Measurements from ENCODE around the gene TRPV6. TPM values are rescaled to one million over a fixed set of nuclear protein-coding genes. Genes with fewer than 3 reads are reported as not detected.

The TRPV6 gene
- total and polyA plus RNA-seq, 10 donors = 0.05 to 0.32 (median 0.25) TPM; not detected in 3

- Histone ChIP-seq H3K36me3 (peaks cover 0 to 42% (median 6%) of the 10 kb centered on the region in 6 donors), H3K4me3 (no peak overlapping the region), H3K9me3 (no peaks in the 10 kb centered on the region), H3K27me3 (replicated peaks in 1 of 7) (no peaks in the 10 kb centered on the region), H3K27ac (no peak overlapping the region), H3K4me1 (peaks cover 0 to 19% (median 5%) of the 10 kb centered on the region in 6 donors)
- WGBS, 5 donors = 78 to 88% (median 86%) methylated on average over 3 of the region's 3 CpGs
- DNase-seq = no peak
- TF ChIP-seq POLR2AphosphoS5 (IDR thresholded peaks at IDR 0.05) (no peak), CTCF (IDR thresholded peaks at IDR 0.05 in 8 of 11, conservative IDR thresholded peaks at IDR 0.05 in 3 of 11) (no peak), POLR2A (IDR thresholded peaks at IDR 0.05) (no peak)
- intact Hi-C loops (cut with DNase I; ENCODE audit: low total_unique reads) = no loop called here
Measured at GRCh38 chr7:142860968-142861367, 24.6 kb downstream of the TRPV6 start.

GRCh38 chr7:142859829-142860228 is 25.7 kb downstream of the TRPV6 start:
- no peak for DNase-seq
- intact Hi-C loops (cut with DNase I; ENCODE audit: low total_unique reads) = loop anchor here (10.0 kb wide), 2 partner anchors 145 to 355 kb away; no protein-coding TSS in a partner anchor
- WGBS, 5 donors = 57 to 79% (median 63%) methylated on average over 5 of the region's 5 CpGs
- H3K36me3 ChIP-seq = peaks cover 0 to 40% (median 6%) of the 10 kb centered on the region in 6 donors
- no peaks in the 10 kb centered on the region for H3K9me3 ChIP-seq
- H3K4me3 ChIP-seq = no peak overlapping the region
- H3K27ac ChIP-seq = no peak overlapping the region
- peaks cover 0 to 11% (median 0%) of the 10 kb centered on the region in 7 donors for H3K27me3 ChIP-seq (replicated peaks in 1 of 7)
- TF ChIP-seq POLR2AphosphoS5 (IDR thresholded peaks at IDR 0.05) = no peak
- TF ChIP-seq CTCF (IDR thresholded peaks at IDR 0.05 in 8 of 11, conservative IDR thresholded peaks at IDR 0.05 in 3 of 11) = no peak
- peaks cover 4 to 25% (median 16%) of the 10 kb centered on the region in 6 donors for H3K4me1 ChIP-seq

GRCh38 chr7:142859411-142859810 is 26.1 kb downstream of the TRPV6 start:
- no peak for TF ChIP-seq POLR2AphosphoS5 (IDR thresholded peaks at IDR 0.05)
- TF ChIP-seq POLR2A (IDR thresholded peaks at IDR 0.05) = no peak
- Histone ChIP-seq H3K9me3 (no peaks in the 10 kb centered on the region), H3K4me1 (peaks cover 4 to 25% (median 16%) of the 10 kb centered on the region in 6 donors), H3K4me3 (no peak overlapping the region), H3K36me3 (peaks cover 0 to 36% (median 5%) of the 10 kb centered on the region in 6 donors), H3K27me3 (replicated peaks in 1 of 7) (peaks cover 0 to 12% (median 0%) of the 10 kb centered on the region in 7 donors), H3K27ac (no peak overlapping the region)
- no peak for DNase-seq
- intact Hi-C loops (cut with DNase I; ENCODE audit: low total_unique reads) = loop anchor here (10.0 kb wide), 2 partner anchors 145 to 355 kb away; no protein-coding TSS in a partner anchor

GRCh38 chr7:142857625-142858024 is 27.9 kb downstream of the TRPV6 start:
- no peak overlapping the region for H3K27ac ChIP-seq
- H3K36me3 ChIP-seq = peaks cover 0 to 18% (median 0%) of the 10 kb centered on the region in 6 donors
- H3K4me3 ChIP-seq = no peak overlapping the region
- DNase-seq = no peak
- H3K27me3 ChIP-seq (replicated peaks in 1 of 7) = peaks cover 0 to 12% (median 0%) of the 10 kb centered on the region in 7 donors
- WGBS, 5 donors = 78 to 89% (median 88%) methylated on average over 5 of the region's 5 CpGs
- no peak for TF ChIP-seq POLR2AphosphoS5 (IDR thresholded peaks at IDR 0.05)
- TF ChIP-seq POLR2A (IDR thresholded peaks at IDR 0.05) = no peak
- TF ChIP-seq CTCF (IDR thresholded peaks at IDR 0.05 in 8 of 11, conservative IDR thresholded peaks at IDR 0.05 in 3 of 11) = no peak
- no peaks in the 10 kb centered on the region for H3K9me3 ChIP-seq
- intact Hi-C loops (cut with DNase I; ENCODE audit: low total_unique reads) = loop anchor here (10.0 kb wide), 2 partner anchors 147 to 357 kb away; no protein-coding TSS in a partner anchor
- H3K4me1 ChIP-seq = peaks cover 4 to 38% (median 24%) of the 10 kb centered on the region in 6 donors
